ENCODE results near the gene CUL4B. TPM values are rescaled to one million over a fixed set of nuclear protein-coding genes. Genes with fewer than 3 reads are reported as not detected.
"Not testable (repeated sequence)": the region's sequence is repeated elsewhere in the genome, so short reads cannot be mapped to it uniquely, and the experiment has no call there.

The CUL4B gene
- total and polyA plus RNA-seq, 5 donors: 10.7 to 31.3 (median 28.7) TPM

- Histone ChIP-seq H3K27me3 (ENCODE audit: control insufficient read depth, insufficient read depth) (no peaks in the 10 kb centered on the region), H3K4me3 (ENCODE audit: low read length) (no peak overlapping the region), H3K27ac (ENCODE audit: low read length) (no peak overlapping the region), H3K9me3 (ENCODE audit: control insufficient read depth, low read length) (no peaks in the 10 kb centered on the region), H3K4me1 (ENCODE audit: control insufficient read depth, insufficient read depth, low read length) (no peaks in the 10 kb centered on the region)
- DNase-seq (no peak), ATAC-seq (no peak)
- 63% methylated on average over 2 of the region's 2 CpGs for WGBS
- intact Hi-C loops (cut with DNase I): no loop called here
Observed at GRCh38 chrX:120476714-120477113, 84.0 kb downstream of the CUL4B start.

- intact Hi-C loops (cut with DNase I); H3K27me3 ChIP-seq (ENCODE audit: control insufficient read depth, insufficient read depth); H3K27ac ChIP-seq (ENCODE audit: low read length); DNase-seq; H3K4me3 ChIP-seq (ENCODE audit: low read length); ATAC-seq; H3K4me1 ChIP-seq (ENCODE audit: control insufficient read depth, insufficient read depth, low read length); H3K9me3 ChIP-seq (ENCODE audit: control insufficient read depth, low read length): not testable (repeated sequence)
- WGBS: 0% methylated on average over 1 of the region's 1 CpG
Observed at GRCh38 chrX:120475447-120475846, 85.3 kb downstream of the CUL4B start.

Other genes with a start within 250 kb of the CUL4B start
- gene TMEM255A, start 249.5 kb downstream of the CUL4B start, total RNA-seq: 1 to 10 TPM in 2 of 4 donors, under 1 TPM in 2; 0.48 to 1.1 (median 0.83) TPM
- 0.57 TPM for gene TMEM255A, start 249.5 kb downstream of the CUL4B start, polyA plus RNA-seq
- under 1 TPM; 0.23 to 0.41 (median 0.31) TPM for gene ATP1B4, start 198.9 kb downstream of the CUL4B start, total RNA-seq
- gene ATP1B4, start 198.9 kb downstream of the CUL4B start, polyA plus RNA-seq: 3.8 TPM
- gene LAMP2, start 91.7 kb downstream of the CUL4B start, total RNA-seq: 10 to 100 TPM; 72.6 to 80.0 (median 75.0) TPM
- 37.6 TPM for gene LAMP2, start 91.7 kb downstream of the CUL4B start, polyA plus RNA-seq
- 10 to 100 TPM; 27.4 to 34.0 (median 28.8) TPM for gene MCTS1, start 43.1 kb upstream of the CUL4B start, total RNA-seq
- 48.0 TPM for gene MCTS1, start 43.1 kb upstream of the CUL4B start, polyA plus RNA-seq
- 10 to 100 TPM; 21.0 to 26.1 (median 22.4) TPM for gene C1GALT1C1, start 69.1 kb upstream of the CUL4B start, total RNA-seq
- 26.5 TPM for gene C1GALT1C1, start 69.1 kb upstream of the CUL4B start, polyA plus RNA-seq

All from right cardiac atrium (tissue), 5 donors.